ENCODE results near the gene PPIB.
"Not testable (repeated sequence)": the region's sequence is repeated elsewhere in the genome, so short reads cannot be mapped to it uniquely, and the experiment has no call there.

Gene PPIB

DNA sequence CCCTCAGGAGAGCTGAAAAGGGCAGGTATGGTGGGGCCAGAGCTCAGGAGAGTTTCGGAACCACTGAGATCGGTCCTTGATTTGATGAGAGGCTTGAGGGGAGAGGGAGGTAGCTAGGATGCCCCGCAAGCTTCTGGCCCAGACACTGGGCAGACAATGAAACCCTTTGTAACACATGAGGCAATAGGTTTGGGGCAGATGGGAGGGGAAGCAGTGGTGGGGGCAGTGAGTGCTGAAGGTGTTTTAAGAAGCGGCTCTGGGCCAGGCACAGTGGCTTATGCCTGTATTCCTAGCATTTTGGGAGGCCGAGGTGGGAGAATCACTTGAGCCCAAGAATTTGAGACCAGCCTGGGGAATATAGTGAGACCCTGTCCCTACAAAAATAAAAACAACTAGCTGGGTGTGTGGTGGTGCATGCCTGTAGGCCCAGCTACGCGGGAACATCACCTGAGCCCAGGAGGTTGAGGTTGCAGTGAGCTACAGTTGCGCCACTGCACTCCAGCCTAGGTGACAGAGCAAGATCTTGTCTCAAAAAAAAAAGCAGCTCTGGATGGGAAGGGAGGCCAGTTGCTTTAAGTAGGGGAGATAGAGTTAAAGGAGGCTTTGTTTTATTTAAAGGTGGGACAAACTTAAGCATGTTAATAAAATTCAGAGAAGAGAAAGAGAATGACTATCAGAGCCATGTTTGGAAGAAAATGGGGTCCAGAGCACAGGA is 20.9 kb downstream of the PPIB start:
- no peak for DNase-seq (ENCODE audit: low read depth)

DNA sequence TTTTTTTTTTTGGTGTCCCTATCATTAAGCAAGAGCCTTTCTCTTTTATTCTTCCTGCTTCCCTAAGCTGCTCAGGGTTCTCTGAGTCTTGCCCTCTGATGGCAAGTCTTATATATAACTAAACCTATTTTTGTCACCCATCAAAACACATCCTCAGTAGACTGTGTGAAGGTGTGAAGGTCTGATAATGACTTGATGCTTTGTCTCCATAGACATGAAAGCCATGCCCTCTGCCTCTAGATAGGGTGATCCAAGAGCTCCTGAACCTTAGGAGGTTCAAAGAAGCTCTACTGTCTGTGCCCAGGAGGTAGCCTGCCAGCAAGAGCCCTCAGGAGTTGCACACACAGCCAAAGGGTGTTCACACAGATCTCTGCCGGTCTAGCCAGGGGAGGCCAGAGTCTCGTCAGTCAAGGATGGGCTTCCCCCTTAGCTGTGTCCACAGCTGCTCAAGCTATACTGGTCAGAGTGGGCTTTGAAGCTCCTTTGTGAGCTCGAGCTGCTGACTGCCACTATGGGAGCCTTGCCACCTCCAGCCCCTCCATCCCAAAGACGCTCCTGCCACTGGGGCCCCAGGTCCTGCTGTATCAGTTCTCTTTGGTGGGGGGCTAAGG is 24.4 kb downstream of the PPIB start:
- DNase-seq (ENCODE audit: low read depth) = no peak

DNA sequence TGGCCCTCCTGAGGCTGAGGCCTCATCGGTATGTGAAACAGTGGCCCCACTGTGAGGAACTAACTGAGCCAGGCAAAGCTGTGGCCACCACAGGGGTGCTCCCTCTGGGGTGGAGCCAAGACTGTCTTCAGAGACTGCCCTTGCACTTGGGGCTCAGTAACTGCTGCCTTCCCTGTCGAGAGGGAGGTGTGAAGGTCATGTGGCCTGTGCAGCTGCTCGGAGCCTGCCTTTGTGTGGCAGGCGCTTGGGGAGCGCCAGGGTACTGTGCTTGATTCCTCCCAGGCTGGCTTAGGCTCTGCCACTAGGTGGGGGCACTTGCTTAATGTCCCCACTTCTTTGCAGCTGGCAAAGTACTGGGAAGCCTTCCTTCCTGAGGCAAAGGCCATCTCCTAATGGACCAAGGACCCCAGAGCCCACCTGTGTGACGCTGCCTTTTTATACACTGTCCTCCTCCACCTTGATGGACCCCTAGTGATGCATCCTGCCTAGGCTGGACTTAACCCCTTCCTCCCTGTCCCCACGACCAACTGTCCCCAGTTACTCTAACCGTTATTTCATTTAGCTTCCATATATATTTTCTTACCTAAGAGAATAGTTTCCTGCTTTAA is 25.5 kb downstream of the PPIB start:
- DNase-seq (ENCODE audit: low read depth) = no peak

DNA sequence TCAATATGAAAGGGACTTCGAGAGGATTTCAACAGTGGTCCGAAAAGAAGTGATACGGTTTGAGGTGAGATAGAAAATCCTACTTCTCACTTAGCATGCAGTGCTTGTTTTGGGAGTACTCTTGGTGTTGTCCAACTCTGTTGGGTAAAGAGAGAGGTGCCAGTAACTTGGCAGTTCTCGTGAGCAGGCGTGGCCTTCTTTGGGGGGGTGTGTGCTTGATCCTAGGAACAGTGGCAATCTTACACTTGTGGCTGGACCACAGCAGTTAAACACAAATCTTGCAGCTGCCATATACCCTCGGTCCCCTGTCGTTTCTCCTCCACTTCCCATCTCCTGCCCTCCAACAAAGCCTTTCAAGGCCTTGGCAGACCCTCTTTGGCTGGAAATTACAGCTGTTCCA is 26.5 kb downstream of the PPIB start:
- DNase-seq (ENCODE audit: low read depth) = no peak

DNA sequence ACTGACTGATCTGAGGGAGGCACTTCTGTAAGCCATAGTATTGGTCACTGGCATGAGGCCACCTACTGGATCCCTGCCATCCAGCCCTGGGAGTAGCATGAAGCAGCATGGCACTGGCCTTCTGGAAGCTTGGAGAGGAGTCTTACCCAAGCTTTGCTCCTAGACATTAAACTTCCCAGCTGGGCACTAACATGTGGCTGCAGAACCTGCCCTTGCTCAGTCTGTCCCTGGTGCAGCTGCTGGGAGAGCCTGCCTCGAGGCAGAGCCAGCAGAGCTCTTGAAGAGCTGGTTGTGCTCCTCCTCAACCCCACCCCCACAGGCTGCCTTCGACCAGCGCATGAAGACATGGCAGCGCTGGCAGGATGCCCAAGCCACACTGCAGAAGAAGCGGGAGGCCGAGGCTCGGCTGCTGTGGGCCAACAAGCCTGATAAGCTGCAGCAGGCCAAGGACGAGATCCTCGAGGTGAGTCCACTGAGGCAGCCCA is 28.4 kb downstream of the PPIB start:
- DNase-seq (ENCODE audit: low read depth) = no peak

DNA sequence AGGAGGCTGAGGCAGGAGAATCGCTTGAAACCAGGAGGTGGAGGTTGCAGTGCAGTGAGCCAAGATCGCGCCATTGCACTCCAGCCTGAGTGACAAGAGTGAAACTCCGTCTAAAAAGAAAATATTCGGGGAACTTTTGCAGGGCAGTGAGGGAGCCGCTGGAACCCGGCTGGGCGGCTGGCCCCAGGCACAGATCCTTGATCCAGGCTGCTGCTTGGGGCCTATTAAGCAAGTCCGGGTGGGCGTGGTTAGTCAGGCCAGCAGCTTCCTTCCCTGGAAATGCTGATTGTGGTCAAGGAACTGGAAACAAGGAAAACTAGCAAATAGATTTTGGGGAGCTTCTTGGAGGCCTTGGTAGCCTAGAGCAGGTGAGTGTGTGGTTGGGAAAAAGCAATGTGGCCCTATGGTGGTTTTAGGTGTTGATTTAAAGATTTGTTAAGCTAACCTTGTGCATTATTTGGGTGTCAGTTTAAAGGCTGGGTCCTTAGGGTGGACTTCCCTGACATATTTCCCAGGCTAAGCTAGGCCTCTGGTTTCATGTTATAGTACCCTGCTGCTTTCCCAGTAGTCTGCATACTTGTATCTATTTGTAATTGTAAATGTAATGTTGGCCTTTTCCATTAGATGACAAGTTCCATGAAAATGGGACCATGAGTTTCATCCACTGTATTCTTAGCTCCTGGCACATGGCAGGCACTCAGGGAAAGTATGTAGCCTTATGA is 29.0 kb downstream of the PPIB start:
- no peak for DNase-seq (ENCODE audit: low read depth)

DNA sequence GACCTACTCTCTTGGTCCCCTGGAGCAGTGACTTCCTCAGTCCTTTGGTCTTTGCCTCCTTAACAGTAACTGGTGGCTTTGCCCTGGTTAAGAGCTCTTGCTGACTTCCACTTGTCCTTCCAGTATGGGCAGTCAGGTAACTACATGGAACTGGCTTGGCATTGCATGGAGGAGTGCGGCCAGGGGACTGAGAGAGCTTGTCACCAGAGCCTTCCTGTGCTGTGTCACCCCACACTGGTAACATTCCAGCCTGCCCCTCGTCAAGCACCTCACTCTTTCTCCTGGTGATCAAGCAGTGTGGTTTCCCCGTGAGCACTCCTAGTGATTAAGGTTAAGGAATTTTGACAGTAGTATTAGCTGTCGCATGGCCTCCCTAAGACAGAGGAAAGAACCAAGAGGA is 30.6 kb downstream of the PPIB start:
- DNase-seq (ENCODE audit: low read depth) = no peak

DNA sequence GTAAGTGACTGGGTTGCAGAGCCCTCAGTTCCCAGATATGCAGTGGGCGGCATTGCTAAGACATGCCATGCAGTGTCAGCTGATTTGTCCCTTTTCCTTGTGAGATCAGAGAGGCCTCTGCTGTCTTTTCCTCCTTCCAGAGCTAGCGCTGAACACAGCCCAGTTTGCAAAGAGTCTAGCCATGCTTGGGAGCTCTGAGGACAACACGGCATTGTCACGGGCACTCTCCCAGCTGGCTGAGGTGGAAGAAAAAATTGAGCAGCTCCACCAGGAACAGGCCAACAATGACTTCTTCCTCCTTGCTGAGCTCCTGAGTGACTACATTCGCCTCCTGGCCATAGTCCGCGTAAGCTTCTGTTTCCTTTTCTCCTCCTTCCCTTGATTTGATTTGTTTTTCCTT is 31.3 kb downstream of the PPIB start:
- DNase-seq (ENCODE audit: low read depth) = no peak

DNA sequence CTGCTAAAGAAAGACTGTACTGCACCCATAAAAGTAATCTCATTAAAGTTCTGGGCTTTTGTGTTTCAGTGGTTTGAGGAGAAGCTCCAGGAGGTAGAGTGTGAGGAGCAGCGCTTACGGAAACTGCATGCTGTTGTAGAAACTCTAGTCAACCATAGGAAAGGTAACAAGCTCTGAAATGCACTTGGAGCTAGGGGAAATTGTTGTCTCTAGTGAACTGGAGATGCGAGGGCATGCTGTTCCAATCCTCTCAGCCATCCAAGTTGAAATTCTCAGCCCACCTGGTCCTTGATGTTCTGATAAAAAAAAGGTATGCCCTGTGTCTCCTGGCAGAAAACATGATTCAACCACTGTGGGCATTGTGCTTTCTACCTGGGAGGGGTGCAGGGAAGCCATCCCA is 32.7 kb downstream of the PPIB start:
- DNase-seq (ENCODE audit: low read depth) = no peak

DNA sequence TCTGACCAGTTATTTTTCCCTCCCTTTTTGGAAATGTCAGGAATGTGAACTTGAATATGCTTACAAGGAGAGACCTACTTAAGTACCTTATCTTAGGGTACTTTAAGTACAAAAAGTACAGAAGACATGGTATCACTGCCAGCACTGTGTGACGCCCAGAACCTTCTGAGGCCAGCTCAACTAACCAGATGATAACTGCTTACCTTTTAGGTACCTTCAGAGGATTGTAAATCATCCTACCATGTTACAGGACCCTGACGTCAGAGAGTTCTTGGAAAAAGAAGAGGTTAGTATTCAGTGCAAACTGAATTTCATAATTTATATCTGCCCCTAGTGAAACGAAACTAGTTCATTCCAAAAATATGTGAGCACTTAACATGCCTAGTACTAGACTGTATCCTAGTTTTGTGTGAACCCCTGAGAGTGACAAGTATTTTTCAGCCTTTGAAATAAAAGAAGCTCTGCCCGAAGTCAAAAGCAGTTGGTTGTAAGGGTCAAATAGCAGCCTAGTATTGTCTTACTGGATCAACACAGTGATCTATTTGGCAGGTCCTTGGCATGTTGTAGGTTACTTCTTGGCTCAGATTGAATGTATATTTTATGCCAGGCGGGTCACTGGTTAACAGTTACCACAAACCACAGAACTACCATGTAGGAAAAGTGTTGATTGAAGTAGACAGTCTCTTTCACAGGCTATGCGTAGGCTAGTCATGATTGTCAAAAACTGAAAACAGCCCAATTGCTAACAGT is 35.1 kb downstream of the PPIB start:
- no peak for DNase-seq (ENCODE audit: low read depth)

DNA sequence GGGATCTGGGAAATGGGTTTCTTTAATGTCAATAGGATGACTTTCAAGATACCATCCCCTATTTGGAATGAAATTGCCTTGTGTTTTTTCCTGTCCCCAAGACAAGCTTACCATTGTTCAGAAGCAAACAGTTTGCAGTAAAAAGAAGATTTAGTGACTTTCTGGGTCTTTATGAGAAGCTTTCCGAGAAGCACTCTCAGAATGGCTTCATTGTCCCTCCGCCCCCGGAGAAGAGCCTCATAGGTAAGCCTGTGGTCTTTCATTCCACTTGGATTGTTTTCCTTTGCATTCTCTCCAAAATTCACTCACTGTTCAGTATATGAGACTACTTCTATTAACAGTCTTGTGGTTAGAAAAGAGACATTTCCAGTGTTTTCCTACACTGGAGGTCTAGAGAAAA is 36.8 kb downstream of the PPIB start:
- DNase-seq (ENCODE audit: low read depth) = no peak

DNA sequence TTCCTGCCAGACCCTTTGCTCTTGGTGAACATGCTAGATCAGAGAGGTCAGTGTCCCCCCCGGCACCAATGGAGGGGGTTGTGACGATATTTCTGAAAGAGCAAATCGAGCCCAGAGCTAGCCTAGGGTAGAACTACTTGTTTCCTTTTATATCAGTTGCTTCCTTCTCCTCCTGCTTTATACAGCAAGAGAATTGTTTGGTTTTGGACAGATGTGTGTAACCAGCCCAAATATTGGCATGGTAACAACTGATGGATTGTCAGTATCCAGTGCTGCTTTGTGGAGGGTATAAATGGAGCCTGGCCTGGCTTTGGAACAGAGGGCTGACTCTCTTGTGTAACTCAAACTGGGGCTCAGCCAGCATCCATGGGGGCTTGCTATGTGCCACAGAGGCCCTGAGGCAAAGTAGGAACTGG is 39.9 kb downstream of the PPIB start:
- DNase-seq (ENCODE audit: low read depth) = no peak

DNA sequence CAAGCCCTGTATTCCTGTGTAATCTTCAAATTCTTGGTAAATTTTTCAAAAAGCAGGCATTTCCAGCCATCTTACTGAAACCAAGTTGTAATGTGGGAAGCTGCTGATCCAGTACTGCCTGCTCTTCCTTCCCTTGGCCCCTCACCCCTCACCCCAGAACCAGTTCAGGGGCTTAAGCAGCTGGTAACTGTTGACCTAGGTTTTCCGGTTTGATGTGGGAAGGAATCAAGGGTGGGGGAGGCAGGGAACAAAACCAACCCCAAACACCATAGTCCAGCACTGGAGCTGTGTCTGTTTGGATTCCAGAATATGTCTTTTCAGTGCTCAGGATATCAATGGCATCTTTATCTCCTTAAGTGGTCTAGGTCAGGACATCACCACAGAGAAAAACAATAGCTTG is 40.4 kb downstream of the PPIB start:
- no peak for DNase-seq (ENCODE audit: low read depth)

DNA sequence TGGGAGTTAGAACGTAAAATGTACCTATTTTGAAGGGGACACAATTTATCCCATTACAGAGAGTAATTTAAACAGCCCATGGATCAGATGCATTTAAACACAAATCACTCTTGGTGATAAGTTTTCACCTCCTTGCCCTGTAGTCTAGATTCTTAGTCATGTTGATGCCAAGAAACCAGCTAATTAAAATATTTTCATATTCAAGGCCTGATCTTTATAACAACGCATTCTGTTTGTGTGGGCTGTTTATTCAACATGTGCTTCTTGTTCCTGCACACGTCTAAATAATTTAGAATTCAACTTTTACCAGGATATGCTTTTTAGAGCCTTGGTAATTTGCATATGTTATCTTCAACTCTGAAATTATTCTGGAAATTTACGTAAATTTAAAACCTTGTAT is 41.2 kb downstream of the PPIB start:
- no peak for DNase-seq (ENCODE audit: low read depth)

DNA sequence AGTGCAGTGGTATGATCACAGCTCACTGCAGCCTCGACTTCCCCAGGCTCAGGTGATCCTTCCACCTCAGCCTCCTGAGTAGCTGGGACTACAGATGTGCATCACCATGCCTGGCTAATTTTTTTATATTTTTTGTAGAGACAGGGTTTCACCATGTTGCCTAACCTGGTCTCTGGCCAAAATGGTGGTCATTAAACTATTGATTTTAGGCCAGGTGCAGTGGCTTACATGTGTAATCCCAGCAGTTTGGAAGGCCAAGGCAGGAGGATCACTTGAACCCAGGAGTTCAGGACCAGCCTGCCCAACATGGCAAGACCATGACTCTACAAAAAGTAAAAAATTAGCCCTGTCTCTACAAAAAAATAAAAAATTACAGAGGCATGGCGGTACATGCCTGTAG is 42.5 kb downstream of the PPIB start:
- not testable (repeated sequence) for DNase-seq (ENCODE audit: low read depth)

DNA sequence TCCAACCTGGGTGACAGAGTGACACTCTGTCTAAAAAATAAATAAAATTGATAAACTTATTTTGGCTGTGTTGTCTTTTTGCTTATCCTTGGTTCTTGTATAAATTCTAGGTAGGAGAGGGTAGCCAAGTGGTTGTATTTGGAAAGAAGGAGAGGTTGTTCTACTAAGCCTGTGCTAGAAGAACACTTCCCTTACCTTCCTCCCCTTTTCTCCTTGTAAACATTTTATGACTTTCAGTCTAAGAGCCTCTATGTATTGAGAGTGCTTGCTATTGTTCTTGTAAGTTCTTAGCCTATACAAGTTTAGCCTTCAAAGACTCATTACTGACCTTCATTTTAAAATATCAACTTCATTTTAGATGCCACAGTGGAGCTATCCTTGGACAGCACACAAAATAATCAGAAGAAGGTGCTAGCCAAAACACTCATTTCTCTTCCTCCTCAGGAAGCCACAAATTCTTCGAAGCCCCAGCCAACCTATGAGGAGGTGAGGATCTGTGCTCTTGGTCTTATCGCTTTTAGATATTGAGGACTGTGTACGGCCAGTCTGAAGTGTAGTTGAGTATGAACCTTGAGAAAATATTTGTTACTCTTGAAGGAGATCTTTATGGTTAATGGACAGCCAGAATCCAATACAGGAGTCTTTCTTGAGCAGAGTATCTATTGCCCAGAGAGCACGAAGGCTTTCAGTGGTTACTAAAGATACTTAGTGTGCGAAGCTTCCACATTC is 44.9 kb downstream of the PPIB start:
- no peak for DNase-seq (ENCODE audit: low read depth)

DNA sequence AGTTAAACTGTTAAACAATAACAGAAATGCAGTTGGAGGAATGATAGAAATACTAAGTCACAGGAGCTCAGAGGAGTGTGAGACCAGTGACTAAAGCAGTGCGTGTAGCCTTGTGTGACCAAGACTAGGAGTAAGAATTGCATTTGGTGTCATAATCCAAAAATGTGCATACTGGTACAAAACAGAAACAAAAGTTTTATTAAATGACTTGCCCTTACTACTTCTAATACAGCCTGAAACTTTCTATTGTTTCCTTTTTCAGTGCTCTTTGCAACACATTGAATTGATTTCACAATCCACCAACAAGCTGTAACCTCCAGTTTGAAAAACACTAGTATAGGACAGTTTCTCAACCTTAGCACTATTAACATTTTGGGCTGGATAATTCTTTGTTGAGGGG is 49.9 kb downstream of the PPIB start:
- DNase-seq (ENCODE audit: low read depth) = no peak

DNA sequence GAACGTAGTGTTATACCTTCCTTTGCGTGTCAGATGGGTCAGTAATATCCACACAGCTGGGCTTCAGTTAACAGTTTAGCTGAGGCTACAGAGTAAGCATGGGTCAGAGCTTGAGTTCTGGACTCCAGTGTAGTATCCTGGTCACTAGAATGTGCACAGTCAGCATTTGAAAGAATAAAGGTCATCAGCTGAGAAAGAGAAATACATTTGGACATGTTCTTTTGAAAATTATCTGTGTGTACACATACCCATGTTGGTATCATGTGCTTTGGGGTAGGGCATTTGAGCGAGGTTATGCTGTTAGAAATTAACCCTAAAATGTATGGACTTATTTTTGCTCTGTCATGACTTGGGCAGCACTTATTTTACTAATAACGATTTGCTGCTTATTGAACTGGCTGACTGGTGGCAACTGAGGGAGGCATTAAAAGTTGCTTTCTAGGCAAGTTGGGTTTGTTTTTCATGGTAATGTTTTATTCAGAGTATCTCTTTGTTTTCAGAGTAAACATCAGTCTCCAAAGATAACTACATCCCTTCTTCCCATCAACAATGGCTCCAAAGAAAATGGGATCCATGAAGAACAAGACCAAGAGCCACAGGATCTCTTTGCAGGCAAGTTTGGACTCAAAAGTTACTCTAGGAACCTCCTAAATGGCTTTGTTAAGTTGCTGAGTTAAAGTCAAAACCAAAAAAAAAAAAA is 50.6 kb downstream of the PPIB start:
- DNase-seq (ENCODE audit: low read depth) = no peak

DNA sequence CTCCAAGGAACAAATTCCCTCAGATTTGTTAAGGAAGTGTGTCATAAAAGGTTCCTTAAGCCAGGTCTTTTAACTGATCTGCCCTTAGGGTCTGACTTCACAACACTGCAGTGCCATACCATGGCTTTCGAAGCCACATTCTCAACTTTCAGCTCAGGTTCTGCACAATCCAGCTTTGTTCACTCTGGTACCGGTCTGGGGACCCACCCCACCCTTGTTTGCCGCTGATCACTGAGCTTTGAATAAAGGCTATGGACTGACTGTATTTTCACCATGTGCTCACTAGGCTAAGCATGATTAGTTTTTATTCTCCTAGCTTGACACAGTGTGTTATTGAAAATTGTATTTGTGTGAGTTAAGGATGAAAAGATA is 51.2 kb downstream of the PPIB start:
- no peak for DNase-seq (ENCODE audit: low read depth)

DNA sequence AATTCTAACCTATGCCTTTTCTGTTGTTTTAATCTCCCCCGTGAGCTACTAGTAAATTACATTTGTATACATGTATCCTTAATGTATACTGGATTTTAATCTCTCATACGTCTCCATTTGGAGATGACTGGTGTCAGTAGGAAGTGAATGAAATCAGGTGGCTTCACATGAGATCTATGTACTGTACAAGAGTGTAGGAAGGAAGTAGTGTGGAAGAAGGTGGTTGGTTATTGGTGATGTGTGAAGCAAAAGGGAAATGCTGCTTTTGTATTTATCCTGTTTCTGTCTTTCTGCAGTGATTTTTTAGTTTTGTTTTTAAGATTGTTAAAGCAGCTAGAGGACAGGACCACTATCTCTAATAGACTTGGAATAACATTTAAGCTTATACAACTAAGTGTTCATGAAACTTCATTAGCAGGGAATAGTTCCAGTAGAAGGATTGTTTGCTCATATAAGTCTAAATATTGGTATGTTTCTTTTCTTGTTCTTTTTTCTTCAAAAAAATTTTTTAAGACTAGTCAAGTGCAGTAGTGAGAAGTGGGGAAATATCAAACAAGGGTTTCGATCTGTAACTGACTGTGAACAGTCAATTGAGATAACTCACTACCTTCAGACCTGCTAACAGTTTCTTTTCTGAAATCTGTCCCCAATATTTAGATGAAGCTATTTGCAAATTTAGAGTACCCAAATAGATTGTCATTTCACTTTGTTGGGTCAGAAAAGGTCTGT is 51.7 kb downstream of the PPIB start:
- DNase-seq (ENCODE audit: low read depth) = no peak
